Right renal cortex interstitium (tissue), 3 donors: ENCODE results near the gene SPEN. TPM values are rescaled to one million over a fixed set of nuclear protein-coding genes. Genes with fewer than 3 reads are reported as not detected.

Experiments
- DNase-seq, 3 donors: peaks; one replicate each; pipeline ENCODE4 v3.0.0-alpha.2; 2013; ENCODE audit warnings: low read depth in 3 of 3, low spot score in 2 of 3
- polyA plus RNA-seq, 3 donors: library from polyadenylated mRNA; unstranded; fragments of 120-200 nt; gene quantifications; one replicate each; pipeline ENCODE4 v1.2.1, GENCODE V29; 2013; ENCODE audit not compliant: insufficient read length in 3 of 3

SPEN gene
- polyA plus RNA-seq, 3 donors: 50.5 to 59.2 (median 53.1) TPM

GRCh38 chr1:15933684-15934083, 86.2 kb downstream of the SPEN start:
- DNase-seq: no peak

- no peak for DNase-seq
Measured at GRCh38 chr1:15934211-15935055, 86.9 kb downstream of the SPEN start.

GRCh38 chr1:15935056-15935950, 87.8 kb downstream of the SPEN start:
- DNase-seq: no peak

GRCh38 chr1:15936025-15936424, 88.5 kb downstream of the SPEN start:
- no peak for DNase-seq

GRCh38 chr1:15937146-15937545, 89.6 kb downstream of the SPEN start:
- DNase-seq: no peak

GRCh38 chr1:15937706-15938168, 90.2 kb downstream of the SPEN start:
- DNase-seq: no peak

GRCh38 chr1:15938628-15939161, 91.2 kb downstream of the SPEN start:
- no peak for DNase-seq

GRCh38 chr1:15939181-15940109, 91.9 kb downstream of the SPEN start:
- DNase-seq: no peak

GRCh38 chr1:15940110-15941043, 92.9 kb downstream of the SPEN start:
- DNase-seq: no peak

GRCh38 chr1:15941044-15941840, 93.7 kb downstream of the SPEN start:
- DNase-seq: no peak

- DNase-seq: no peak
Measured at GRCh38 chr1:15941899-15942660, 94.6 kb downstream of the SPEN start.

GRCh38 chr1:15942661-15943327, 95.3 kb downstream of the SPEN start:
- no peak for DNase-seq

- no peak for DNase-seq
Measured at GRCh38 chr1:15943328-15943991, 96.0 kb downstream of the SPEN start.

GRCh38 chr1:15943992-15944307, 96.4 kb downstream of the SPEN start:
- no peak for DNase-seq

- no peak for DNase-seq
Measured at GRCh38 chr1:15944308-15945010, 97.0 kb downstream of the SPEN start.
